Panc1 (cell line): Measurements from ENCODE around the gene MTNR1A. TPM values are rescaled to one million over a fixed set of nuclear protein-coding genes. Genes with fewer than 3 reads are reported as not detected.

Experiments used
- ATAC-seq: fragments of 200-7000 bp; cut with Tn5 transposase; 2 replicates; pipeline ENCODE4 v1.9.1; 2020; ENCODE audit warnings: mild to moderate bottlenecking, moderate library complexity
- BruUV-seq: library from RNA; stranded (reverse); fragments of 400-500 nt; replicated peaks from 2 replicates; lab custom pipeline; 2021; lab: Mats Ljungman, UMichigan
- CTCF ChIA-PET: fragments of 300-600 bp; sonication (Branson Sonifier 250); formaldehyde crosslinking; loops from one replicate; lab custom pipeline; 2022; ENCODE audit warnings: antibody characterized with exemption; lab: Charles Lee
- POLR2A ChIA-PET: fragments of 300-600 bp; sonication (Branson Sonifier 250); formaldehyde crosslinking; loops from one replicate; lab custom pipeline; 2022; ENCODE audit warnings: antibody characterized with exemption; lab: Charles Lee
- DNase-seq: peaks from one replicate; pipeline ENCODE4 v3.0.0-alpha.2; 2010; ENCODE audit warnings: low read depth, low spot score
- H3K27ac ChIP-seq: 2 replicates; pipeline ENCODE4 v1.5.1; 2011; ENCODE audit warnings: mild to moderate bottlenecking, low read length, inconsistent platforms
- H3K27me3 ChIP-seq: fragments of 200-500 bp; sonication (Bioruptor generic); 2 replicates; pipeline ENCODE4 v1.6.0; 2014; ENCODE audit warnings: low read length, inconsistent platforms; ENCODE audit not compliant: control insufficient read depth, insufficient read depth
- H3K36me3 ChIP-seq: fragments of 200-500 bp; sonication (Bioruptor generic); 2 replicates; pipeline ENCODE4 v1.5.1; 2014; ENCODE audit warnings: inconsistent platforms, mild to moderate bottlenecking, low read length, moderate library complexity; ENCODE audit not compliant: control insufficient read depth, insufficient read depth
- H3K4me1 ChIP-seq: 2 replicates; pipeline ENCODE4 v1.5.1; 2011; ENCODE audit warnings: inconsistent platforms, mild to moderate bottlenecking, low read length, moderate library complexity; ENCODE audit not compliant: control insufficient read depth, insufficient read depth
- H3K4me3 ChIP-seq, 2 experiments: 2 replicates each; pipeline ENCODE4 v1.5.1; 2011 to 2012; ENCODE audit warnings: low read depth in 2 of 2, low read length in 2 of 2, mild to moderate bottlenecking in 2 of 2, inconsistent platforms in 1 of 2, moderate library complexity in 1 of 2
- H3K9me3 ChIP-seq: fragments of 200-500 bp; sonication (Bioruptor generic); 2 replicates; pipeline ENCODE4 v1.5.1; 2014; ENCODE audit warnings: low read depth, mild to moderate bottlenecking, inconsistent platforms, low read length, moderate library complexity; ENCODE audit not compliant: control insufficient read depth, insufficient read depth
- POLR2AphosphoS5 ChIP-seq: IDR thresholded peaks from 2 replicates; pipeline ENCODE4 v1.6.1; 2012; ENCODE audit warnings: mild to moderate bottlenecking, low read depth, low read length, moderate library complexity
- REST ChIP-seq, 2 experiments: IDR thresholded peaks; 2 replicates each; pipeline ENCODE4 v1.6.1; 2011 to 2012; ENCODE audit warnings: low read depth in 2 of 2, control low read depth in 1 of 2, low read length in 1 of 2, mild to moderate bottlenecking in 1 of 2, moderate library complexity in 1 of 2; ENCODE audit not compliant: insufficient read depth in 1 of 2
- SIN3A ChIP-seq: IDR thresholded peaks from 2 replicates; pipeline ENCODE4 v1.6.1; 2012; ENCODE audit warnings: low read depth, mild to moderate bottlenecking, low read length, moderate library complexity, borderline replicate concordance; ENCODE audit not compliant: insufficient read depth
- TCF7L2 ChIP-seq: IDR thresholded peaks from 2 replicates; pipeline ENCODE4 v1.6.1; 2011; ENCODE audit warnings: mild to moderate bottlenecking, low read depth, low read length, inconsistent platforms
- in situ Hi-C: cut with HindIII; loops from 2 replicates; pipeline ENCODE4 v1.10.0; 2016; ENCODE audit warnings: low sequenced_read_pairs, low pct_unique_long_range_greater_than_20kb
- intact Hi-C: fragments of 100-400 bp; cut with micrococcal nuclease; formaldehyde crosslinking; loops from one replicate; pipeline ENCODE4 v1.10.0; 2022; ENCODE audit not compliant: unreplicated experiment
- total RNA-seq: library from RNA; stranded (reverse); gene quantifications from one replicate; pipeline ENCODE4 v1.2.1, GENCODE V29; 2021; ENCODE audit not compliant: unreplicated experiment
- TF ChIP-seq, protein P1 (sequence below): fragments of 450-650 bp; IDR thresholded peaks from 2 replicates; pipeline ENCODE4 v1.5.1; 2017; ENCODE audit warnings: mild to moderate bottlenecking

Gene MTNR1A
- total RNA-seq, 1 experiment from 2014 or later: 0.23 TPM

- no peaks in the 10 kb centered on the region for H3K36me3 ChIP-seq
- in situ Hi-C loops: no loop called here
- H3K4me1 ChIP-seq: peaks cover 3% of the 10 kb centered on the region; the same call in 1 of the 2 replicates
- ATAC-seq (no peak), DNase-seq (no peak)
- intact Hi-C loops: no loop called here
- H3K27ac ChIP-seq: no peak overlapping the region
- POLR2A ChIA-PET: no interaction called here
- CTCF ChIA-PET: no interaction called here
- TF ChIP-seq, protein P1, sequence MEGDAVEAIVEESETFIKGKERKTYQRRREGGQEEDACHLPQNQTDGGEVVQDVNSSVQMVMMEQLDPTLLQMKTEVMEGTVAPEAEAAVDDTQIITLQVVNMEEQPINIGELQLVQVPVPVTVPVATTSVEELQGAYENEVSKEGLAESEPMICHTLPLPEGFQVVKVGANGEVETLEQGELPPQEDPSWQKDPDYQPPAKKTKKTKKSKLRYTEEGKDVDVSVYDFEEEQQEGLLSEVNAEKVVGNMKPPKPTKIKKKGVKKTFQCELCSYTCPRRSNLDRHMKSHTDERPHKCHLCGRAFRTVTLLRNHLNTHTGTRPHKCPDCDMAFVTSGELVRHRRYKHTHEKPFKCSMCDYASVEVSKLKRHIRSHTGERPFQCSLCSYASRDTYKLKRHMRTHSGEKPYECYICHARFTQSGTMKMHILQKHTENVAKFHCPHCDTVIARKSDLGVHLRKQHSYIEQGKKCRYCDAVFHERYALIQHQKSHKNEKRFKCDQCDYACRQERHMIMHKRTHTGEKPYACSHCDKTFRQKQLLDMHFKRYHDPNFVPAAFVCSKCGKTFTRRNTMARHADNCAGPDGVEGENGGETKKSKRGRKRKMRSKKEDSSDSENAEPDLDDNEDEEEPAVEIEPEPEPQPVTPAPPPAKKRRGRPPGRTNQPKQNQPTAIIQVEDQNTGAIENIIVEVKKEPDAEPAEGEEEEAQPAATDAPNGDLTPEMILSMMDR: no peak
- TF ChIP-seq TCF7L2 (no peak), POLR2AphosphoS5 (no peak), REST (IDR thresholded peaks at IDR 0.05; ENCODE audit: insufficient read depth in 1 of 2, low read depth in 2 of 2, low read length in 1 of 2) (no peak), SIN3A (no peak)
- BruUV-seq: no TSS peak
- H3K27me3 ChIP-seq: no peaks in the 10 kb centered on the region; the same call in 1 of the 2 replicates
- H3K9me3 ChIP-seq: no peaks in the 10 kb centered on the region
- no peak overlapping the region for H3K4me3 ChIP-seq
Observed at GRCh38 chr4:186483656-186484055, 71.7 kb downstream of the MTNR1A start.

Other genes starting within 250 kb of the MTNR1A start
- gene FAT1, start 168.3 kb upstream of the MTNR1A start, total RNA-seq: 288 TPM